Stimulated activated CD8-positive, alpha-beta memory T cell treated with anti-CD3 and anti-CD28 coated beads, Interleukin-2, amount 100 ng/mL, for 48 hours (primary cell): ENCODE measurements around the gene RIPOR3.
"Not testable (repeated sequence)": the region's sequence is repeated elsewhere in the genome, so short reads cannot be mapped to it uniquely, and the experiment has no call there.

ENCODE experiments used
- DNase-seq, 2 donors: peaks; one replicate each; pipeline ENCODE4 v3.0.0-alpha.2; 2020; ENCODE audit warnings: low read depth in 2 of 2

The RIPOR3 gene

GRCh38 chr20:50634191-50634590 lies 57.2 kb downstream of the RIPOR3 start:
- DNase-seq: no peak

- DNase-seq: no peak
These were observed 58.0 kb downstream of the RIPOR3 start for GRCh38 chr20:50633361-50633760.

GRCh38 chr20:50632701-50633100 lies 58.6 kb downstream of the RIPOR3 start:
- DNase-seq: no peak

GRCh38 chr20:50632236-50632635 lies 59.1 kb downstream of the RIPOR3 start:
- no peak for DNase-seq

- DNase-seq: no peak
These were observed 60.6 kb downstream of the RIPOR3 start for GRCh38 chr20:50630578-50631263.

GRCh38 chr20:50629670-50630045 lies 61.7 kb downstream of the RIPOR3 start:
- DNase-seq: no peak

- no peak for DNase-seq
These were observed 62.3 kb downstream of the RIPOR3 start for GRCh38 chr20:50628853-50629669.

- DNase-seq: no peak
These were observed 63.0 kb downstream of the RIPOR3 start for GRCh38 chr20:50628332-50628731.

- no peak for DNase-seq
These were observed 63.6 kb downstream of the RIPOR3 start for GRCh38 chr20:50627747-50628146.

- peak; percentile 13 to 17 for DNase-seq
These were observed 65.2 kb downstream of the RIPOR3 start for GRCh38 chr20:50625986-50626677.

- DNase-seq: no peak
These were observed 66.9 kb downstream of the RIPOR3 start for GRCh38 chr20:50624351-50625016.

GRCh38 chr20:50621068-50621665 lies 70.2 kb downstream of the RIPOR3 start:
- no peak for DNase-seq

- DNase-seq: not testable (repeated sequence)
These were observed 70.9 kb downstream of the RIPOR3 start for GRCh38 chr20:50620459-50620858.

- DNase-seq: no peak
These were observed 72.8 kb downstream of the RIPOR3 start for GRCh38 chr20:50618537-50618936.

- DNase-seq: no peak
These were observed 74.3 kb downstream of the RIPOR3 start for GRCh38 chr20:50617022-50617421.

- DNase-seq: no peak
These were observed 75.9 kb downstream of the RIPOR3 start for GRCh38 chr20:50615407-50615806.

- DNase-seq: no peak
These were observed 77.7 kb downstream of the RIPOR3 start for GRCh38 chr20:50613438-50614169.

GRCh38 chr20:50611128-50611810 lies 80.1 kb downstream of the RIPOR3 start:
- no peak for DNase-seq

- DNase-seq: no peak
These were observed 81.1 kb downstream of the RIPOR3 start for GRCh38 chr20:50610212-50610718.

GRCh38 chr20:50609438-50609989 lies 81.8 kb downstream of the RIPOR3 start:
- no peak for DNase-seq
